Activated gamma-delta T cell (primary cell): ENCODE data around the gene CROCC.
"Not testable (repeated sequence)": the region's sequence is repeated elsewhere in the genome, so short reads cannot be mapped to it uniquely, and the experiment has no call there.

ENCODE experiments used
- DNase-seq: peaks from one replicate; lab custom pipeline; 2025; lab: John Stamatoyannopoulos, UW
- total RNA-seq, 2 donors: gene quantifications; one replicate each; lab custom pipeline; 2026; lab: John Stamatoyannopoulos, UW

The CROCC gene
- 148 to 173 reads per million in 2 donors for total RNA-seq

- peak; percentile 34 for DNase-seq
Observed at GRCh38 chr1:16921391-16922185, at the start of gene CROCC. Gene CROCC, plus strand, starts transcription at chr1:16921931. Its CDS starts 88 bp downstream, at chr1:16922019.

DNA sequence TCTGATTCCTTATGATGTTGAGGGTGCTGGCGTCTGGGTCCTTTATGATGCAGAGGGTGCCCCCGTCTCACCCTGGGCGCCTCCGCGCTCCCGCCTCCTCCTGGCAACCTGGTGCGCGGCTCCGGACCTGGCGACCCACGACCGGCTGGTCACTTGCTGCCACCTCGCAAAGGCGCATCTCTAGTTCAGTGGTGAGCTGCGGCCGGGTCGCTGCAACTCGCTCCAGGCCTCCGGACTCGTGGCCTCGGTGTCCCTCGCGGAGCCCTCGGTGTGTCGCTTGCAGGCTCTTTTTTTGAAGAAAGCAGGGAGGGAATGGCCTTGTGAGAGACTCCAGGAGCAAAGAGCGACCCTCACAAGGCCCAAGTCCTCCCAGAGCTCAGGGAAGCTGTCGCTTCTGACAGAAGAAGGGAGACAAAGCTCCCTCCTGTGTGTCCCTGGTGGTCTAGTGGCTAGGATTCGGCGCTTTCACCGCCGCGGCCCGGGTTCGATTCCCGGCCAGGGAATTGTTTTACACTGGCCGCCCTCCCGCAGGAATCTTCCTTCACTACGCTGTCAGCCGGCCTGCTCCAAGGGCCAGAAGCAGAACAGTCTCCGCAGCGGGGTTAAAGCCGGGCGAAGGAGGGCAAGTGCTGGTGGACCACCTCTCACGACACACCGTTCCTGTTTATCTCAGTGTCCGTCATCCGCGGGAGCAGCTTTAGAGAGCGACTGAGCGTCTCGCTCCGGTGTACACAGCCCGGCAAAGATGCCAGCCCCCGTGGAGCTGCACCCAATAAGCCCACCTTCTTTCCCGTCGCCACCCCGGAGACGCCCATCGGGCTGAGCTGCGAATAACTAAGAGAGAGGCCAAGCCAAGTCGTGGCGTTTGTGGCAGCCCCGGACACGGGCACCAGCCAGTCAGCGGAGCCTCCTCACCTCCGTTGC is 49.3 kb upstream of the CROCC start:
- DNase-seq: not testable (repeated sequence)

DNA sequence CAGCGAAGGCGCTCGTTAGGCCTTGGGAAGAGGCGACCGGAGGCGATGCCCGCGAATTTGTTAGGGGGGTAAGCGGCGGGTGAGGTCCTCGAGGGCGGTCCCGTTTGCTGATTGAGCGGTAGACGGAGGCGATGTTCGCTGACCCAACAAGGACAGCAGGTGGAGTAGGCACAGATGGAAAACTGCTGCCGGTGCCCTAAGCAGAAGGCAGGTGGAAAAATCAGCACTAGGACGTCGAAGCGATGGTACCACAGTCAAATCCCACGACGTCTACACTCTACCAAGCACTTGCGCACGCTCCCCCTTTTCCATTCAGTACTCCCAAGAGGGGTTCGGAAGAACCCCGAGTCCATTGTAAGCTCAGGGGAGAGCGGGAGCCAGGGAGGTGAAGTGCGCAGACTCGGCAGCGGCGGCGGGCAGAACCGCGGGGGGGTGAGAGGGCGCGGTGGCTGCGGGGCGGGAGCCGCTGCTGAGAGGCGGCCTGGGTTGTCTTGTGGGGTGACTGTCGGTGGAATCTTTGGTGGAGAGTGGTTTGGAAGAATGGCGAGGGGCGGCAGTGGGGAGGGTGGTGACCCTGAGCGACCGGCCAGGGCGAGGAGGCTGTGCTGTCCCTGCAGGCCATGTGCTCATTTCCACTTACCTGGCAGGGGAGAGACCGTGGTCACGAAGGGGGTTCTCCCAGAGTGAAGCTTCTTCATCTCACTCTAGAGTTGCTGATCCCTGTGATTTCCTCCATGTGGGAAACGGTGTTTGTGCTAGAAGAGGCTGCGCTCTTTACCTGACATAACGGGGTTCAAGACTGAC is 48.5 kb upstream of the CROCC start:
- peak; percentile 38 for DNase-seq

DNA sequence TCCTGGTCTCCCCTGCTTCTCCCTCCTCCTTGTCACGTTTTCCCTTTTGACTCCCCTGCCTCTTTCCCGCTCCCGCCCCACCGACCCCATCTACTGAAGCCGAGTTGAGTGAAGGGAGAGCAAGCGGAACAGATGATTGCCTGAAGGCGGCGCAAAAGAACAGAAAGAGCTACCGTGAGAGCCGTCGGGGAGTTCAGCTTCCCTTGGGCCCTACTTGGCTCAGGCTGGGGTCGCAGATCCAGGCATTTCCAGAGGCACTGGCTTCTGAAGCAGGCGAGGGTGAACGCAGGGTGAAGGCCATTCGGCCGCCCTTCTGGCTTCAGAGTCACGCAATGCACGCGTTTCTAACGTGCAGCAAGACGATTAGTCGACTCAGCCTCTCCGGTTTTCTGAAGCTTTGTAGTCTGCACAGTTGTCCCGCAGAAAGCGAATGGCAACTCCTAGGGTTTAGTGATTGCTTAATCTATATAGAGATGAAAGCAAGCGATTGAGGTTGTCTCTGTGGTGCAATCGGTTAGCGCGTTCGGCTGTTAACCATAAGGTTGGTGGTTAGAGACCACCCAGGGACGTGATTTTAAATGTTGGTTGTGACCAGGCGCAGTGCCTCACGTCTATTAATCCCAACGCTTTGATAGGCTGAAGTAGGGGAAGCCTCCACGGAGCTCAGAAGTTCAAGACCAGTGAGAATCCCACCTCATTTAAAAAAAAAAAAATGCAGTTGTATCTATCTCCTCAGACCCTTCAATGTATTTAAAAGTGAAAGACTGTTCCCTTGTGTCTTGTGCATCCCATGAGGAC is 46.6 kb upstream of the CROCC start:
- not testable (repeated sequence) for DNase-seq

- not testable (repeated sequence) for DNase-seq
Observed at GRCh38 chr1:16881742-16882141, 40.0 kb upstream of the CROCC start.

DNA sequence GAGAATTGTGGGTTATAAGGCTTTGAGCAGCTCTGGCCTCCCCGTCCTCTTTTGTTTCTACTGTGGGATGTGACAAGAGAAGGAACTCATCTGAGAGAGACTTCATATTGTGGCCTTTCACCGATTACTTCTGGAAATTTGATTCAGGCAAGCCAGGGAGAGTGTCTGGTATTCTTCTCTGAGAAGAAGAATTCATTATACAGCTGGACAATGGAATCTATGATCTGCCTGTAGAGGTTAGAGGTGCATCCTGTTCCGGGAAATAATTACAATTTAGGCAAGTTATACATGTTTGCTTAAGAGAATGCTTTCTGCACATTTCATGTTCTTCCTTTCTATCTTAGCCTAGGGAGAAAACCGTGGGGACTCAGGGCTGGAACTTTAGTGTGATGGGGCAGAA is 38.7 kb upstream of the CROCC start:
- no peak for DNase-seq

GRCh38 chr1:16884487-16884886 is 37.2 kb upstream of the CROCC start:
- DNase-seq: not testable (repeated sequence)

DNA sequence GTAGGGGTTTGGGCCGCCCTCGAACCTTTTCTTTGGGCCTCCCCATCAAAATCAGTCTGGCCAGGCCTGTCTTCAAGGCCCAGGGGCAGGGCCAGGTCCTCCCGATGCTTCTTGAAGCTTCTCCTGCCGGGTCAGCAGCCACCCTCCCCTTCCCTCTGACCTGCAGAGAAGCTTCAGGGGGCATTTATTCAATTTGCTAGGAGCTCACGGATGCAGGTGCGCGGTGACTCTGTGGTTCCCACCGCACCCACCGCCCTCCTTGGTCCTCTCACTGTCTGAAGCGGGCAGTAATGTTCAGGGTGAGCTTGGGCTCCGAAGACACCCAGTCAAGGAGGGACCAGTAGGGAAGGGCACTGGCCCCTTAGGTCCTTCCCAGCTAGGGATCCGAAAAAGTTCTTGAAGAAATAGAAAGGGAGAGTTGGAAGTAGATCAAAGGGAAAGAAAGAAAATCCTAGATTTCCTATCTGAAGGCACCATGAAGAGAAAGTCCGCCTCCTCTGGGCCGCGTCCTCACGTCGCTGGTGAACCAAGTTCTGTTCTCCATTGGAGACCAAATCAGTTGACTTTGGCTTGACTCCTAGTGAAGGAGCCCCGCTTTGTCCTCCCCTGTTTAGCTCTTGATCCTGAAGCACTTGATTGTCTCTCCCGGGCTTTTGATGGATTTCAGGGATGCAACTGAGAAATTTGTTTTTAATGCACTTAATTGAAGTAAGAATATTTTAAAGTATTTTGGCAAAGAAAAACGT is 34.7 kb upstream of the CROCC start:
- DNase-seq: no peak

- peak; percentile 29 for DNase-seq
Observed at GRCh38 chr1:16888860-16889816, 32.6 kb upstream of the CROCC start.

GRCh38 chr1:16890539-16891021 is 31.2 kb upstream of the CROCC start:
- DNase-seq: not testable (repeated sequence)

DNA sequence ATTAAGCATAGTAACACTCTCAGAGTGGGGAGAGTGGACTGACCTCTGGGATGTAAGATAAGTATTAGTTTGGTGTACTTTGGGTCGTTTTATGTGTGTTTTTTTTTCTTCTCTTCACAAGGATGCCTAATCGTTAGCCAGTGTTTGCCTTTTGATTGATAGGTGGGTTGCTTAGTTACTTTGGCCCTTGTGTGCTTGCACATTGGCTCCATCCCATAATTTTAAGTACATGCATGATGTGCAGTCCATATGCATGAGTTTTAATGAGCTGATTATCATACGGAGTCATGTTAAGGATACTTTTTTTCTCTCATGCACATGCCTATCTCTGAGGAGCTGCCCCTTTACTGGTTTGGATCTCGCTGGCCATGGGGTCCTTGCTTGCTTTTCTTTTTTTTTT is 30.7 kb upstream of the CROCC start:
- not testable (repeated sequence) for DNase-seq

- not testable (repeated sequence) for DNase-seq
Observed at GRCh38 chr1:16892978-16893525, 28.7 kb upstream of the CROCC start.

GRCh38 chr1:16893796-16894195 is 27.9 kb upstream of the CROCC start:
- DNase-seq: not testable (repeated sequence)

DNA sequence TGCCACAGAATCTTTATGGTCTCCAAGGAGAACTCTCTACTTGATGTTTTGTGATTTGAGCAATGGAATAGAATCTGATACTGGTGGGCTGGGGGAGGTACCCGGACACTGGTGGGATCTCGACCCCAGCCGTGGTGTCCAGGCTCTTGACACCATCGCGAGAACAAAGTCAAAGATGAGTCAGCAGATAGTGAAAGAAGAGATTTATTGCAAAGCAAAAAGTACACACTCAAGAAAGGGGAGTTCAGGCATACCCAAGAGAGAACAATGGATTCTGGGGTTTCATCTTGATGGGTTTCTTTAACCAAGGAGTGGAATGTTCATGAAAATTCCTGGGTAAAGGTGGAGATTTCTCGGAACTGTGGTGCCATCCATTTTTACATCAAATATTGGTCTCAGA is 27.4 kb upstream of the CROCC start:
- DNase-seq: not testable (repeated sequence)

DNA sequence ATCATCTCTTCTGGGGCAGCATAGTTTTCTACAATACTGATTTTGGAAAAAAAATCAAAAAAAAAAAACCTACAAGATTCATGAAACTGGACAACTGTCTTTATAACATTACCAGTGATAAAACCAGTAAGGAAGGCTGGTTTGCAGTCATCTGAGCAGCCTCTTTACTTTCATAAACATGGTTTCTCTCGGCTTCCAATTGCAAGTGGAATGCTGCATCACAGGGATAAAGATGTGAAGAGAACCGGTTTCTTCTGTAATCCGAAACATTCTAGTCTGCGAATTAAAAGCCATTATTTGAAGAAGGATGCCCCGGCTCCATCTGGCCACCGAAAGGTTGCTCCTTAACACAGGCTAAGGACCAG is 26.5 kb upstream of the CROCC start:
- not testable (repeated sequence) for DNase-seq

DNA sequence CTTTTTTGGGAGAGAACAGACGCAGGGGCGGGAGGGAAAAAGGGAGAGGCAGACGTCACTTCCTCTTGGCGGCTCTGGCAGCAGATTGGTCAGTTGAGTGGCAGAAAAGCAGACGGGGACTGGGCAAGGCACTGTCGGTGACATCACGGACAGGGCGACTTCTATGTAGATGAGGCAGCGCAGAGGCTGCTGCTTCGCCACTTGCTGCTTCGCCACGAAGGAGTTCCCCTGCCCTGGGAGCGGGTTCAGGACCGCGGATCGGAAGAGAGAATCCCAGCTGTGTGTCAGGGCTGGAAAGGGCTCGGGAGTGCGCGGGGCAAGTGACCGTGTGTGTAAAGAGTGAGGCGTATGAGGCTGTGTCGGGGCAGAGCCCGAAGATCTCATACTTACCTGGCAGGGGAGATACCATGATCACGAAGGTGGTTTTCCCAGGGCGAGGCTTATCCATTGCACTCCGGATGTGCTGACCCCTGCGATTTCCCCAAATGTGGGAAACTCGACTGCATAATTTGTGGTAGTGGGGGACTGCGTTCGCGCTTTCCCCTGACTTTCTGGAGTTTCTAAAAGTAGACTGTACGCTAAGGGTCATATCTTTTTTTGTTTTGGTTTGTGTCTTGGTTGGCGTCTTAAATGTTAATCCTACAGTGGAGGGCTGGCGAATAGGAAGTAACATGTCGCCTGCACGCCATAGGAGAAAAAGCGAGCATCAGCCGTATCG is 26.0 kb upstream of the CROCC start, which contains the start of gene RNU1-2:
Gene RNU1-2, plus strand, starts transcription at position 383 of the 718 bp plus-strand sequence.
- DNase-seq: peak; percentile 25

- not testable (repeated sequence) for DNase-seq
Observed at GRCh38 chr1:16896316-16897055, 25.2 kb upstream of the CROCC start.
